Measurements from ENCODE around the gene ADGRB2.

DNA sequence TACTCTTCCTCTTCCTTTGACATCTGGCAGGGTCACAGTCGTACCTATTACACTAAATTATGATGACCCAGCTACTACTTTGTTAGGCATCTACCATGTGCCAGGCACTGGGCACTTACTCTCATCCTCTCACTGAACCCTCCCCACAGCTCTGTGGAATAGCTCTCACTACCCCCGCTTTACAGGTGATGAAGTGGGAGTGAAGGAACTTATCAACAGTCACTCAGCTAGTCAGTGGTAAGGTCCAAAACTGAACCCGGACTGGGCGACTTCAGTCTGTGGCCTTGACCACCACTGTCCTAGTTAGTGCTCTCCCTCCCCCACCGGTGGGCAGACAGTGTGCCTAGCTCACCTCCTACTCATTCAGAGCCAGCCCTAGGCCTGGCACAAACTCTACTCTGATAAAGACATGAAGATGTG, 12.3 kb downstream of the ADGRB2 start:
- TF ChIP-seq, protein P1, sequence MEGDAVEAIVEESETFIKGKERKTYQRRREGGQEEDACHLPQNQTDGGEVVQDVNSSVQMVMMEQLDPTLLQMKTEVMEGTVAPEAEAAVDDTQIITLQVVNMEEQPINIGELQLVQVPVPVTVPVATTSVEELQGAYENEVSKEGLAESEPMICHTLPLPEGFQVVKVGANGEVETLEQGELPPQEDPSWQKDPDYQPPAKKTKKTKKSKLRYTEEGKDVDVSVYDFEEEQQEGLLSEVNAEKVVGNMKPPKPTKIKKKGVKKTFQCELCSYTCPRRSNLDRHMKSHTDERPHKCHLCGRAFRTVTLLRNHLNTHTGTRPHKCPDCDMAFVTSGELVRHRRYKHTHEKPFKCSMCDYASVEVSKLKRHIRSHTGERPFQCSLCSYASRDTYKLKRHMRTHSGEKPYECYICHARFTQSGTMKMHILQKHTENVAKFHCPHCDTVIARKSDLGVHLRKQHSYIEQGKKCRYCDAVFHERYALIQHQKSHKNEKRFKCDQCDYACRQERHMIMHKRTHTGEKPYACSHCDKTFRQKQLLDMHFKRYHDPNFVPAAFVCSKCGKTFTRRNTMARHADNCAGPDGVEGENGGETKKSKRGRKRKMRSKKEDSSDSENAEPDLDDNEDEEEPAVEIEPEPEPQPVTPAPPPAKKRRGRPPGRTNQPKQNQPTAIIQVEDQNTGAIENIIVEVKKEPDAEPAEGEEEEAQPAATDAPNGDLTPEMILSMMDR (IDR thresholded peaks at IDR 0.05) = no peak
- TF ChIP-seq EP300 (IDR thresholded peaks at IDR 0.05) (no peak), POLR2A (IDR thresholded peaks at IDR 0.05) (no peak), POLR2AphosphoS5 (IDR thresholded peaks at IDR 0.05) (no peak)
